Liver (tissue), 9 donors: ENCODE results near the gene OCEL1. TPM values are rescaled to one million over a fixed set of nuclear protein-coding genes. Genes with fewer than 3 reads are reported as not detected.

Experiments used
- DNase-seq: peaks from one replicate; pipeline ENCODE4 v3.0.0-alpha.2; 2017; ENCODE audit warnings: low spot score
- H3K27ac ChIP-seq, 2 donors: one replicate each; pipeline ENCODE4 v1.7.0; 2013; ENCODE audit warnings: inconsistent platforms in 2 of 2, low read length in 2 of 2, control low read depth in 1 of 2, low read depth in 1 of 2, mild to moderate bottlenecking in 1 of 2
- H3K27me3 ChIP-seq, 4 donors: one replicate each; pipeline versions ENCODE4 v1.6.1 to v1.7.0; 2013; ENCODE audit warnings: low read length in 3 of 4, inconsistent platforms in 1 of 4, mild to moderate bottlenecking in 1 of 4, moderate library complexity in 1 of 4; ENCODE audit not compliant: control insufficient read depth in 4 of 4, insufficient read depth in 4 of 4
- H3K36me3 ChIP-seq, 4 donors: one replicate each; pipeline versions ENCODE4 v1.6.1 to v1.7.0; 2013; ENCODE audit warnings: low read length in 3 of 4, mild to moderate bottlenecking in 3 of 4, low read depth in 1 of 4, moderate library complexity in 1 of 4; ENCODE audit not compliant: control insufficient read depth in 4 of 4, insufficient read depth in 3 of 4
- H3K4me1 ChIP-seq, 4 donors: one replicate each; pipeline versions ENCODE4 v1.6.1 to v1.7.0; 2013; ENCODE audit warnings: low read length in 3 of 4, mild to moderate bottlenecking in 3 of 4, moderate library complexity in 1 of 4; ENCODE audit not compliant: control insufficient read depth in 4 of 4, insufficient read depth in 4 of 4
- H3K4me3 ChIP-seq, 3 donors: one replicate each; pipeline versions ENCODE4 v1.6.1 to v1.7.0; 2013; ENCODE audit warnings: low read length in 3 of 3, control low read depth in 1 of 3, low read depth in 1 of 3, mild to moderate bottlenecking in 1 of 3
- H3K9ac ChIP-seq, 2 donors: one replicate each; pipeline ENCODE4 v1.7.0; 2013; ENCODE audit warnings: low read length in 2 of 2, mild to moderate bottlenecking in 2 of 2, moderate library complexity in 2 of 2, control low read depth in 1 of 2, low read depth in 1 of 2
- H3K9me3 ChIP-seq, 4 donors: one replicate each; pipeline versions ENCODE4 v1.6.1 to v1.7.0; 2013; ENCODE audit warnings: low read length in 3 of 4; ENCODE audit not compliant: control insufficient read depth in 4 of 4
- ATF3 ChIP-seq: IDR thresholded peaks from 2 replicates; pipeline ENCODE4 v1.6.1; 2016; ENCODE audit warnings: antibody characterized with exemption
- EGR1 ChIP-seq, 2 donors: IDR thresholded peaks; 2 replicates each; pipeline ENCODE4 v1.6.1; 2016 to 2018; ENCODE audit warnings: antibody characterized with exemption in 2 of 2, low read depth in 2 of 2
- FOXA1 ChIP-seq: IDR thresholded peaks from 2 replicates; pipeline ENCODE4 v1.6.1; 2016; ENCODE audit warnings: antibody characterized with exemption
- FOXA2 ChIP-seq: IDR thresholded peaks from 2 replicates; pipeline ENCODE4 v1.6.1; 2016; ENCODE audit warnings: antibody characterized with exemption
- GABPA ChIP-seq, 2 donors: IDR thresholded peaks in 1 of 2; conservative IDR thresholded peaks in 1 of 2; 2 replicates each; pipeline ENCODE4 v1.6.1; 2016; ENCODE audit warnings: antibody characterized with exemption in 2 of 2, mild to moderate bottlenecking in 1 of 2, moderate library complexity in 1 of 2
- HNF4A ChIP-seq, 2 donors: conservative IDR thresholded peaks; 2 replicates each; pipeline ENCODE4 v1.6.1; 2016; ENCODE audit warnings: antibody characterized with exemption in 2 of 2, mild to moderate bottlenecking in 2 of 2
- HNF4G ChIP-seq: IDR thresholded peaks from 2 replicates; pipeline ENCODE4 v1.6.1; 2016; ENCODE audit warnings: antibody characterized with exemption
- JUND ChIP-seq, 2 donors: IDR thresholded peaks; 2 replicates each; pipeline ENCODE4 v1.6.1; 2016; ENCODE audit warnings: antibody characterized with exemption in 2 of 2
- NR2F2 ChIP-seq: IDR thresholded peaks from 2 replicates; pipeline ENCODE4 v1.6.1; 2016; ENCODE audit warnings: antibody characterized with exemption
- RAD21 ChIP-seq, 2 donors: IDR thresholded peaks; 2 replicates each; pipeline ENCODE4 v1.6.1; 2016; ENCODE audit warnings: antibody characterized with exemption in 2 of 2, mild to moderate bottlenecking in 2 of 2
- REST ChIP-seq: IDR thresholded peaks from 2 replicates; pipeline ENCODE4 v1.6.1; 2016; ENCODE audit warnings: antibody characterized with exemption, mild to moderate bottlenecking
- RXRA ChIP-seq, 2 donors: IDR thresholded peaks; 2 replicates each; pipeline ENCODE4 v1.6.1; 2017 to 2018; ENCODE audit warnings: antibody characterized with exemption in 2 of 2, mild to moderate bottlenecking in 1 of 2
- SP1 ChIP-seq: IDR thresholded peaks from 2 replicates; pipeline ENCODE4 v1.6.1; 2018; ENCODE audit warnings: antibody characterized with exemption, mild to moderate bottlenecking
- TAF1 ChIP-seq: conservative IDR thresholded peaks from 2 replicates; pipeline ENCODE4 v1.6.1; 2016; ENCODE audit warnings: antibody characterized with exemption, mild to moderate bottlenecking
- YY1 ChIP-seq: IDR thresholded peaks from 2 replicates; pipeline ENCODE4 v1.6.1; 2016; ENCODE audit warnings: antibody characterized with exemption, mild to moderate bottlenecking
- ZBTB33 ChIP-seq: IDR thresholded peaks from 2 replicates; pipeline ENCODE4 v1.6.1; 2016; ENCODE audit warnings: antibody characterized with exemption
- WGBS: extraction: QIAGEN DNeasy Blood & Tissue Kit; methylation state at CpG from one replicate; pipeline ENCODE4 v1.1.7; 2013; 5-methylcytosine and 5-hydroxymethylcytosine counted together
- polyA plus RNA-seq, 2 donors: library from polyadenylated mRNA; stranded (reverse) in 1 of 2; unstranded in 1 of 2; fragments of 200-250 nt in 1 of 2; fragments of >200 nt in 1 of 2; fragmentation: Nextera tagmentation in 1 of 2; extraction: Ambion mirVana in 1 of 2; gene quantifications; one replicate each; pipeline versions ENCODE4 v1.2.1 to v1.2.3, GENCODE V29; 2013 to 2015
- total RNA-seq, 2 donors: library from RNA; depleted of rRNA; stranded (reverse); fragments of >200 nt; gene quantifications; one replicate each; pipeline ENCODE4 v1.2.3, GENCODE V29; 2014
- TF ChIP-seq, protein P1 (sequence below): IDR thresholded peaks from 2 replicates; pipeline ENCODE4 v1.6.1; 2016; ENCODE audit warnings: antibody characterized with exemption
- TF ChIP-seq, protein P2 (sequence below): fragments of 150-350 bp; IDR thresholded peaks from 2 replicates; pipeline ENCODE4 v1.5.1; 2017; ENCODE audit warnings: improper control_type of control experiment, low read depth, low read length; ENCODE audit not compliant: missing input control
- donor health status: healthy.
- donor health status: healthy.
- donor health status: healthy.
- donor health status: healthy.
- donor health status: healthy.

The OCEL1 gene
- total and polyA plus RNA-seq, 4 donors, result 4.9 to 32.5 (median 20.8) TPM

DNA sequence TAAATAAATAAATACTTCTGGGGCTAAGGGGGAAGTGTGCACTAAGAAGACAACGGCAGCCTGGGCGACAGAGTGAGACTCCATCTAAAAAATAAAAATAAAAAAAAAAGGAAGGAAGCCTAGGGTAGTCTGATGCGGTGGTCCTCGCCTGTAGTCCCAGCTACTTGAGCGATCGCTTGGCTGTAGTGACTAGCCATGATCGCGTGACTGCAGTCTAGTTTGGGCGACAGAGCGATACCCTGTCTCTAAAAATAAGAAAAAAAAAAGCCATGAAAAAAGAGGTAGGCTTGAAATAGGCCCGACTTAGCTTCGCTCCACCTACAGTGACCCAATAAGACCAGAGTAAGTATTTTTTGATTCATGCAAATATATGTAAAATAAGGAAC lies 40.6 kb downstream of the OCEL1 start (continued):
- TF ChIP-seq ZBTB33 (no peak), TAF1 (no peak), FOXA1 (no peak)
- TF ChIP-seq, protein P1, sequence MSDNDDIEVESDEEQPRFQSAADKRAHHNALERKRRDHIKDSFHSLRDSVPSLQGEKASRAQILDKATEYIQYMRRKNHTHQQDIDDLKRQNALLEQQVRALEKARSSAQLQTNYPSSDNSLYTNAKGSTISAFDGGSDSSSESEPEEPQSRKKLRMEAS, result no peak

GRCh38 chr19:17266975-17267788 lies 41.2 kb downstream of the OCEL1 start, which contains the start of gene BABAM1:
TSS of gene BABAM1 (plus strand) at chr19:17267443. CDS start at chr19:17268807, 1,364 bp downstream.
- TF ChIP-seq HNF4G, result no peak
- TF ChIP-seq EGR1 (IDR thresholded peaks at IDR 0.05; ENCODE audit: low read depth in 2 of 2), result no peak
- TF ChIP-seq HNF4A (conservative IDR thresholded peaks at IDR 0.05), result peak; percentile 14 to 17
- TF ChIP-seq ZBTB33, result no peak
- TF ChIP-seq SP1, result peak; percentile 100
- TF ChIP-seq FOXA2, result no peak
- peak in 1 of 2 donors; percentile 5 for TF ChIP-seq RAD21 (IDR thresholded peaks at IDR 0.05)
- peak; percentile 50 for TF ChIP-seq REST
- TF ChIP-seq ATF3, result peak; percentile 27
- TF ChIP-seq FOXA1, result no peak
- peak; percentile 83 to 96 for TF ChIP-seq GABPA (IDR thresholded peaks at IDR 0.05 in 1 of 2, conservative IDR thresholded peaks at IDR 0.05 in 1 of 2)
- TF ChIP-seq, protein P2, sequence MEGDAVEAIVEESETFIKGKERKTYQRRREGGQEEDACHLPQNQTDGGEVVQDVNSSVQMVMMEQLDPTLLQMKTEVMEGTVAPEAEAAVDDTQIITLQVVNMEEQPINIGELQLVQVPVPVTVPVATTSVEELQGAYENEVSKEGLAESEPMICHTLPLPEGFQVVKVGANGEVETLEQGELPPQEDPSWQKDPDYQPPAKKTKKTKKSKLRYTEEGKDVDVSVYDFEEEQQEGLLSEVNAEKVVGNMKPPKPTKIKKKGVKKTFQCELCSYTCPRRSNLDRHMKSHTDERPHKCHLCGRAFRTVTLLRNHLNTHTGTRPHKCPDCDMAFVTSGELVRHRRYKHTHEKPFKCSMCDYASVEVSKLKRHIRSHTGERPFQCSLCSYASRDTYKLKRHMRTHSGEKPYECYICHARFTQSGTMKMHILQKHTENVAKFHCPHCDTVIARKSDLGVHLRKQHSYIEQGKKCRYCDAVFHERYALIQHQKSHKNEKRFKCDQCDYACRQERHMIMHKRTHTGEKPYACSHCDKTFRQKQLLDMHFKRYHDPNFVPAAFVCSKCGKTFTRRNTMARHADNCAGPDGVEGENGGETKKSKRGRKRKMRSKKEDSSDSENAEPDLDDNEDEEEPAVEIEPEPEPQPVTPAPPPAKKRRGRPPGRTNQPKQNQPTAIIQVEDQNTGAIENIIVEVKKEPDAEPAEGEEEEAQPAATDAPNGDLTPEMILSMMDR, result no peak
- TF ChIP-seq JUND (IDR thresholded peaks at IDR 0.05), result no peak
- TF ChIP-seq RXRA (IDR thresholded peaks at IDR 0.05), result peak; percentile 28 to 37
- TF ChIP-seq, protein P1, result peak; percentile 51
- TF ChIP-seq YY1, result peak; percentile 99
- peak; percentile 39 for TF ChIP-seq NR2F2
- no peak for TF ChIP-seq TAF1
- Histone ChIP-seq H3K9me3 (no peaks in the 10 kb centered on the region), H3K36me3 (peaks cover 0 to 12% (median 6%) of the 10 kb centered on the region in 4 donors), H3K4me1 (peaks cover 3 to 11% (median 10%) of the 10 kb centered on the region in 4 donors), H3K27me3 (no peaks in the 10 kb centered on the region), H3K4me3 (peak within 1 kb of the TSS; percentile 81 to 100 (median 94)), H3K27ac (peak within 1 kb of the TSS in 1 of 2 donors; percentile 76), H3K9ac (peak within 1 kb of the TSS; percentile 66 to 95)
- WGBS, result under 1% methylated on average over 27 of the region's 27 CpGs
- peak; percentile 93 for DNase-seq
